DND-41 (cell line): ENCODE measurements around the gene SUPT20HL2.

ENCODE experiments used
- ATAC-seq: fragments of 200-7000 bp; cut with Tn5 transposase; 3 replicates; pipeline ENCODE4 v1.9.1; 2021; ENCODE audit warnings: low read depth; ENCODE audit not compliant: insufficient read depth
- DNase-seq: peaks from one replicate; pipeline ENCODE4 v3.0.0-alpha.2; 2020
- H2AFZ ChIP-seq: 2 replicates; pipeline ENCODE4 v1.6.0; 2012; ENCODE audit warnings: low read depth, low read length
- H3K27ac ChIP-seq: 2 replicates; pipeline ENCODE4 v1.5.1; 2012; ENCODE audit warnings: low read length, inconsistent platforms
- H3K27me3 ChIP-seq: fragments of 200-600 bp; sonication (generic); 2 replicates; pipeline ENCODE4 v1.6.0; 2012; ENCODE audit warnings: low read length, mild to moderate bottlenecking, inconsistent platforms; ENCODE audit not compliant: insufficient read depth, poor library complexity
- H3K36me3 ChIP-seq: 2 replicates; pipeline ENCODE4 v1.5.1; 2012; ENCODE audit warnings: low read length, inconsistent platforms; ENCODE audit not compliant: insufficient read depth
- H3K4me1 ChIP-seq: 2 replicates; pipeline ENCODE4 v1.5.1; 2012; ENCODE audit warnings: mild to moderate bottlenecking, low read length; ENCODE audit not compliant: insufficient read depth
- H3K4me2 ChIP-seq: 2 replicates; pipeline ENCODE4 v1.6.0; 2012; ENCODE audit warnings: mild to moderate bottlenecking, moderate library complexity, low read length, inconsistent platforms; ENCODE audit not compliant: insufficient read depth
- H3K4me3 ChIP-seq, 2 experiments: fragments of 200-600 bp in 1 of 2; shearing (Covaris generic) in 1 of 2; 2 replicates each; pipeline ENCODE4 v1.5.1; 2012 to 2016; ENCODE audit warnings: inconsistent platforms in 2 of 2, low read length in 2 of 2, mild to moderate bottlenecking in 2 of 2, low read depth in 1 of 2, moderate library complexity in 1 of 2
- H3K79me2 ChIP-seq: 2 replicates; pipeline ENCODE4 v1.6.0; 2012; ENCODE audit warnings: low read length, inconsistent platforms; ENCODE audit not compliant: insufficient read depth
- H3K9ac ChIP-seq: 2 replicates; pipeline ENCODE4 v1.6.0; 2012; ENCODE audit warnings: low read depth, mild to moderate bottlenecking, inconsistent platforms, low read length, moderate library complexity
- H3K9me3 ChIP-seq: 2 replicates; pipeline ENCODE4 v1.5.1; 2012; ENCODE audit warnings: low read length, moderate library complexity, mild to moderate bottlenecking, inconsistent platforms; ENCODE audit not compliant: insufficient read depth, severe bottlenecking
- H4K20me1 ChIP-seq: 2 replicates; pipeline ENCODE4 v1.6.0; 2012; ENCODE audit warnings: low read length; ENCODE audit not compliant: insufficient read depth
- CTCF ChIP-seq: IDR thresholded peaks from 2 replicates; pipeline ENCODE4 v1.5.1; 2012; ENCODE audit warnings: borderline replicate concordance, low read length, moderate library complexity, mild to moderate bottlenecking; ENCODE audit not compliant: poor library complexity, severe bottlenecking; ENCODE audit errors: extremely low read depth
- EZH2 ChIP-seq: IDR thresholded peaks from 3 replicates; pipeline ENCODE4 v1.6.1; 2012; ENCODE audit warnings: borderline replicate concordance, low read depth, mild to moderate bottlenecking, moderate library complexity, low read length, inconsistent platforms; ENCODE audit not compliant: severe bottlenecking

SUPT20HL2 gene

DNA sequence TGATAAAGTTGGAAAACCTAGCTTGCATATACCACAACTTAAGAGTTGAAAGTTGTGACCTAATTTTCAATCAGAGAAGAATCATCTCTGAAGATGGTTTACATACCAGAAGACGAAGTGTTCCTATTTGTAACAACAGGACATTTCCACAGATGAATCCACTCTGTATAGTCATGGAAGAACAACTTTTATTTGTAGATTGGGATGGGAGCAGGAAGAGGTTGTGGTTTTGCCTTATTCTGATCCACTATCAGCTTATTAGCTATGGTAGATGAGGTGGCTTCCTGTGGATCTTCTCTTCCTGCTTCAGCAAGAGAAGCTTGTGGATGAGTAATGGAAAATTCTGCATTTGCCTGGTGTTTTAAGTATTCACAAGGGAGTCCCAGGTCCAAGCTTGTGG is 27.9 kb upstream of the SUPT20HL2 start:
- no peaks in the 10 kb centered on the region for H3K9me3 ChIP-seq

GRCh38 chrX:24340501-24340900 is 26.6 kb upstream of the SUPT20HL2 start:
- no peak overlapping the region for H2AFZ ChIP-seq
- H3K27ac ChIP-seq = no peak overlapping the region
- H3K9ac ChIP-seq = no peak overlapping the region
- H4K20me1 ChIP-seq = no peaks in the 10 kb centered on the region
- ATAC-seq (no peak), DNase-seq (no peak)
- no peak for TF ChIP-seq EZH2
- TF ChIP-seq CTCF = no peak
- H3K4me3 ChIP-seq = no peak overlapping the region
- H3K9me3 ChIP-seq = no peaks in the 10 kb centered on the region
- H3K4me1 ChIP-seq = no peaks in the 10 kb centered on the region
- no peaks in the 10 kb centered on the region for H3K27me3 ChIP-seq
- no peaks in the 10 kb centered on the region for H3K79me2 ChIP-seq
- no peaks in the 10 kb centered on the region for H3K36me3 ChIP-seq
- H3K4me2 ChIP-seq = no peak overlapping the region

More for the DNA sequence above, 27.9 kb upstream of the SUPT20HL2 start:
- no peak overlapping the region for H3K4me3 ChIP-seq
- no peaks in the 10 kb centered on the region for H3K79me2 ChIP-seq
- H3K36me3 ChIP-seq = no peaks in the 10 kb centered on the region
- DNase-seq = no peak
- no peak for ATAC-seq
- H3K4me2 ChIP-seq = no peak overlapping the region
- H2AFZ ChIP-seq = no peak overlapping the region
- TF ChIP-seq CTCF (no peak), EZH2 (no peak)
- H3K9ac ChIP-seq = no peak overlapping the region
- H3K27ac ChIP-seq = no peak overlapping the region
- H4K20me1 ChIP-seq = no peaks in the 10 kb centered on the region
- no peaks in the 10 kb centered on the region for H3K27me3 ChIP-seq
- no peaks in the 10 kb centered on the region for H3K4me1 ChIP-seq

DNA sequence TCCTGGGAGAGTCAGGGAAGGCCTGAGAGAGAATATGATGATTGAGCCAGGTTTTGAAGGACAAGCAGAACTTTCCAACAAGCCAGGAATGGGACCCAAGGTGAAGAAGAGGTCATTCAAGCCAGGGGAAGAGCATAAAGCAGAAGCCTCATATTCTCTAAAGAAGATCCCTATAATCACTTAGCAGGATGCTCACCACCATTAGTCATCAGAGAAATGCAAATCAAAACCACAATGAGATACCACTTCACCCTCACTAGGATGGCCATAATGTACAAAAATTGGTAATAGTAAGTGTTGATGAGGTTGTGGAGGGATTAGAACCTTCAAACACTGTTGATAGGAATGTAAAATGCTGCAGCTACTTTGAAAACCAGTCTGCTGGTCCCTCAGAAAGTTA is 26.0 kb upstream of the SUPT20HL2 start:
- Histone ChIP-seq H3K27me3 (no peaks in the 10 kb centered on the region), H3K9me3 (no peaks in the 10 kb centered on the region), H3K9ac (no peak overlapping the region), H3K36me3 (no peaks in the 10 kb centered on the region), H4K20me1 (no peaks in the 10 kb centered on the region), H3K79me2 (no peaks in the 10 kb centered on the region), H3K4me1 (no peaks in the 10 kb centered on the region), H2AFZ (no peak overlapping the region), H3K27ac (no peak overlapping the region), H3K4me2 (no peak overlapping the region), H3K4me3 (no peak overlapping the region)
- DNase-seq = no peak
- ATAC-seq = no peak
- TF ChIP-seq CTCF = no peak
- TF ChIP-seq EZH2 = no peak

DNA sequence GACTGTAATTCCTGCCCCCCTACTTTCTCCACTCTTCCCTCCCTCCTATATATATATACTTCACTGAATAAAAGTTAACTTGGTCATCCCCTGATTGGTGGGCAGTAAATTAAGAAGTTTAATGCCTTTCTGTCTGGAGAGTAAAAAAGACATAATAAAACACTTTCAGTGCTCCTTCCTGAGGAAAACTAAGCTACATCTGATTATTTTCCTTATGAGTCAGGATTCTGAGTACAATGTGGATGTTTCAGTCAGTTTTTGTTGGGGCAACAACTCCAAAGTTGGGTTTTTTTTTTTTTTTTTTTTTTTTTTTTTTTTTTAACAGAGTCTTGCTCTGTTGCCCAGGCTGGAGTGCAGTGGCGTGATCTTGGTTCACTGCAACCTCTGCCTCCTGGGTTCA is 22.0 kb upstream of the SUPT20HL2 start:
- H3K27ac ChIP-seq = no peak overlapping the region
- no peaks in the 10 kb centered on the region for H3K36me3 ChIP-seq
- H3K4me3 ChIP-seq = no peak overlapping the region
- no peaks in the 10 kb centered on the region for H4K20me1 ChIP-seq
- no peaks in the 10 kb centered on the region for H3K27me3 ChIP-seq
- H3K9ac ChIP-seq = no peak overlapping the region
- no peak for DNase-seq
- H3K4me2 ChIP-seq = no peak overlapping the region
- no peaks in the 10 kb centered on the region for H3K4me1 ChIP-seq
- TF ChIP-seq EZH2 (no peak), CTCF (no peak)
- no peaks in the 10 kb centered on the region for H3K79me2 ChIP-seq
- H2AFZ ChIP-seq = no peak overlapping the region
- no peaks in the 10 kb centered on the region for H3K9me3 ChIP-seq
- ATAC-seq = no peak
